GM12878 (cell line): ENCODE measurements around the gene HOXC13. TPM values are rescaled to one million over a fixed set of nuclear protein-coding genes. Genes with fewer than 3 reads are reported as not detected.

ENCODE experiments used
- ATAC-seq: fragments of 200-7000 bp; cut with Tn5 transposase; 3 replicates; pipeline ENCODE4 v1.9.1; 2020; ENCODE audit warnings: mild to moderate bottlenecking, moderate library complexity
- BruUV-seq: library from RNA; stranded (reverse); fragments of 400-500 nt; replicated peaks from 2 replicates; lab custom pipeline; 2021; lab: Mats Ljungman, UMichigan
- CTCF ChIA-PET: fragments of 300-600 bp; sonication (Branson Sonifier 250); formaldehyde crosslinking; extraction: SDS; loops from one replicate; lab custom pipeline; 2021; ENCODE audit warnings: inconsistent platforms; lab: Yijun Ruan, JAX
- POLR2A ChIA-PET: fragments of 350-600 bp; formaldehyde crosslinking; extraction: SDS; loops from one replicate; lab custom pipeline; 2021; ENCODE audit warnings: inconsistent platforms; lab: Charles Lee
- RAD21 ChIA-PET: fragments of 300-600 bp; sonication (Branson Sonifier 250); formaldehyde crosslinking; loops from one replicate; lab custom pipeline; 2023; ENCODE audit warnings: antibody characterized with exemption; ENCODE audit not compliant: unreplicated experiment; lab: Charles Lee
- SMC1A ChIA-PET: fragments of 300-600 bp; sonication (Branson Sonifier 250); formaldehyde crosslinking; loops from one replicate; lab custom pipeline; 2023; ENCODE audit not compliant: unreplicated experiment, uncharacterized antibody; lab: Charles Lee
- DNase-seq: peaks from one replicate; pipeline ENCODE4 v3.0.0-alpha.2; 2011; ENCODE audit warnings: low read depth, low spot score
- FAIRE-seq: peaks from 3 replicates; lab custom pipeline; 2011; peaks lifted over from hg19 to GRCh38; lab: Jason Lieb, UNC
- H2AFZ ChIP-seq: 2 replicates; pipeline ENCODE4 v1.6.0; 2011; ENCODE audit warnings: low read depth, low read length, control low read depth; ENCODE audit not compliant: control insufficient read depth
- H3K27ac ChIP-seq: 2 replicates; pipeline ENCODE4 v1.5.1; 2011; ENCODE audit warnings: control low read depth; ENCODE audit not compliant: control insufficient read depth, insufficient read depth
- H3K27me3 ChIP-seq, 2 experiments: replicated peaks in 1 of 2; 2 replicates each; pipeline versions ENCODE4 v1.6.0 to v1.6.1; 2011; ENCODE audit warnings: low read length in 1 of 2; ENCODE audit not compliant: control insufficient read depth in 2 of 2, insufficient read depth in 2 of 2
- H3K36me3 ChIP-seq, 2 experiments: 2 replicates each; pipeline ENCODE4 v1.5.1; 2011; ENCODE audit warnings: low read length in 1 of 2; ENCODE audit not compliant: control insufficient read depth in 2 of 2, insufficient read depth in 2 of 2
- H3K4me1 ChIP-seq: 2 replicates; pipeline ENCODE4 v1.6.1; 2011; ENCODE audit warnings: mild to moderate bottlenecking, low read length, moderate library complexity, mixed read lengths; ENCODE audit not compliant: control insufficient read depth, insufficient read depth
- H3K4me2 ChIP-seq: 2 replicates; pipeline ENCODE4 v1.6.0; 2011; ENCODE audit warnings: control low read depth; ENCODE audit not compliant: control insufficient read depth, insufficient read depth
- H3K4me3 ChIP-seq: fragments of 200-600 bp; sonication (generic); 2 replicates; pipeline ENCODE4 v1.5.1; 2016
- H3K79me2 ChIP-seq: 2 replicates; pipeline ENCODE4 v1.6.0; 2011; ENCODE audit warnings: low read length; ENCODE audit not compliant: control insufficient read depth, insufficient read depth
- H3K9ac ChIP-seq: 2 replicates; pipeline ENCODE4 v1.8.0; 2011; ENCODE audit warnings: low read length, control low read depth, mixed read lengths; ENCODE audit not compliant: control insufficient read depth, insufficient read depth
- H3K9me3 ChIP-seq: replicated peaks from 3 replicates; pipeline ENCODE4 v1.5.1; 2011; ENCODE audit warnings: mild to moderate bottlenecking, low read length; ENCODE audit not compliant: control insufficient read depth, insufficient read depth
- H4K20me1 ChIP-seq: 2 replicates; pipeline ENCODE4 v1.6.0; 2011; ENCODE audit not compliant: control insufficient read depth, insufficient read depth
- ASH2L ChIP-seq: fragments of 300-600, 200-600 bp; sonication (generic); IDR thresholded peaks from 2 replicates; pipeline ENCODE4 v1.6.1; 2017; ENCODE audit warnings: low read depth, mild to moderate bottlenecking, borderline replicate concordance
- BACH1 ChIP-seq: fragments of 450-650 bp; IDR thresholded peaks from 2 replicates; pipeline ENCODE4 v1.6.1; 2017; ENCODE audit warnings: mild to moderate bottlenecking, borderline replicate concordance
- FOXK2 ChIP-seq: fragments of 450-650 bp; IDR thresholded peaks from 2 replicates; pipeline ENCODE4 v1.6.1; 2017; ENCODE audit warnings: mild to moderate bottlenecking, moderate library complexity
- MTA2 ChIP-seq: fragments of 450-650 bp; IDR thresholded peaks from 2 replicates; pipeline ENCODE4 v1.6.1; 2016; ENCODE audit warnings: low read depth, mild to moderate bottlenecking, moderate library complexity
- SMAD1 ChIP-seq: fragments of 450-650 bp; IDR thresholded peaks from 2 replicates; pipeline ENCODE4 v1.6.1; 2018; ENCODE audit warnings: mild to moderate bottlenecking, low read depth; ENCODE audit not compliant: partially characterized antibody
- SP1 ChIP-seq: IDR thresholded peaks from one replicate; pipeline ENCODE4 v1.6.1; 2011; ENCODE audit warnings: low read depth, low read length
- WGBS: methylation state at CpG from one replicate; pipeline ENCODE4 v1.1.6; 2016; ENCODE audit warnings: low lambda C conversion rate; ENCODE audit not compliant: insufficient replicate concordance, insufficient coverage; ENCODE audit errors: missing lambda C conversion rate; 5-methylcytosine and 5-hydroxymethylcytosine counted together
- in situ Hi-C: fragments of 300-500 bp; cut with MboI; formaldehyde crosslinking; loops from 9 replicates; pipeline ENCODE4 v1.14.3; 2018; ENCODE audit warnings: mixed read lengths
- intact Hi-C: fragments of 100-400 bp; cut with micrococcal nuclease; formaldehyde crosslinking; loops from one replicate; pipeline ENCODE4 v1.14.2; 2022; ENCODE audit not compliant: unreplicated experiment
- polyA plus RNA-seq, 11 experiments: library from polyadenylated mRNA; depleted of rRNA in 4 of 11; unstranded in 6 of 11; stranded (reverse) in 5 of 11; fragments of >200 nt; fragmentation: Nextera tagmentation in 4 of 11; fragmentation: Illumina TruSeq in 1 of 11; extraction: Ambion mirVana in 4 of 11; extraction: Trizol in 1 of 11; gene quantifications; 1 replicate in 1 of 11; 2 replicates in 10 of 11; pipeline versions ENCODE4 v1.2.1 to v1.2.3, GENCODE V29; 2011 to 2016; ENCODE audit warnings: inconsistent platforms in 2 of 11, missing spikeins in 2 of 11, low read depth in 1 of 11
- total RNA-seq, 4 experiments: library from RNA; depleted of rRNA in 3 of 4; stranded (reverse); fragments of >200 nt in 3 of 4; fragmentation: Illumina TruSeq in 1 of 4; extraction: Trizol in 1 of 4; gene quantifications; 2 replicates each; pipeline versions ENCODE4 v1.2.1 to v1.2.3, GENCODE V29; 2013 to 2021
- TF ChIP-seq, protein P1 (sequence below): fragments of 450-650 bp; IDR thresholded peaks from 2 replicates; pipeline ENCODE4 v1.6.1; 2017; ENCODE audit warnings: mild to moderate bottlenecking

The HOXC13 gene
- total and polyA plus RNA-seq, 10 of the 15 experiments (the other 5 are each of a cell fraction or from before 2014, with no cell fraction given) = not detected

GRCh38 chr12:53916788-53917655 lies 21.6 kb upstream of the HOXC13 start:
- Histone ChIP-seq H4K20me1 (no peaks in the 10 kb centered on the region), H3K27ac (no peak overlapping the region), H2AFZ (no peak overlapping the region), H3K4me3 (no peak overlapping the region), H3K27me3 (peaks cover 0 to 2% of the 10 kb centered on the region in 2 experiments; a peak in 1 of 4 replicates), H3K4me2 (no peak overlapping the region), H3K79me2 (no peaks in the 10 kb centered on the region), H3K9ac (no peak overlapping the region), H3K9me3 (no peaks in the 10 kb centered on the region), H3K4me1 (no peaks in the 10 kb centered on the region), H3K36me3 (no peaks in the 10 kb centered on the region)
- DNase-seq = no peak
- in situ Hi-C loops (no loop called here), intact Hi-C loops (no loop called here)
- no peak for FAIRE-seq
- CTCF ChIA-PET = interaction anchor here (2.1 kb wide), 1 partner anchor 9 kb away, joined by 6 read pairs; no protein-coding TSS in a partner anchor
- TF ChIP-seq ASH2L (no peak), FOXK2 (no peak), SMAD1 (no peak), SP1 (no peak), BACH1 (no peak), MTA2 (no peak)
- TF ChIP-seq, protein P1, sequence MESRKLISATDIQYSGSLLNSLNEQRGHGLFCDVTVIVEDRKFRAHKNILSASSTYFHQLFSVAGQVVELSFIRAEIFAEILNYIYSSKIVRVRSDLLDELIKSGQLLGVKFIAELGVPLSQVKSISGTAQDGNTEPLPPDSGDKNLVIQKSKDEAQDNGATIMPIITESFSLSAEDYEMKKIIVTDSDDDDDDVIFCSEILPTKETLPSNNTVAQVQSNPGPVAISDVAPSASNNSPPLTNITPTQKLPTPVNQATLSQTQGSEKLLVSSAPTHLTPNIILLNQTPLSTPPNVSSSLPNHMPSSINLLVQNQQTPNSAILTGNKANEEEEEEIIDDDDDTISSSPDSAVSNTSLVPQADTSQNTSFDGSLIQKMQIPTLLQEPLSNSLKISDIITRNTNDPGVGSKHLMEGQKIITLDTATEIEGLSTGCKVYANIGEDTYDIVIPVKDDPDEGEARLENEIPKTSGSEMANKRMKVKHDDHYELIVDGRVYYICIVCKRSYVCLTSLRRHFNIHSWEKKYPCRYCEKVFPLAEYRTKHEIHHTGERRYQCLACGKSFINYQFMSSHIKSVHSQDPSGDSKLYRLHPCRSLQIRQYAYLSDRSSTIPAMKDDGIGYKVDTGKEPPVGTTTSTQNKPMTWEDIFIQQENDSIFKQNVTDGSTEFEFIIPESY = no peak
- POLR2A ChIA-PET = no interaction called here
- BruUV-seq = no TSS peak
- ATAC-seq = no peak
- RAD21 ChIA-PET = no interaction called here
- WGBS = 26% methylated on average over 5 of the region's 5 CpGs
- SMC1A ChIA-PET = no interaction called here
